ENCODE results near the gene DYRK1A.

The DYRK1A gene

DNA sequence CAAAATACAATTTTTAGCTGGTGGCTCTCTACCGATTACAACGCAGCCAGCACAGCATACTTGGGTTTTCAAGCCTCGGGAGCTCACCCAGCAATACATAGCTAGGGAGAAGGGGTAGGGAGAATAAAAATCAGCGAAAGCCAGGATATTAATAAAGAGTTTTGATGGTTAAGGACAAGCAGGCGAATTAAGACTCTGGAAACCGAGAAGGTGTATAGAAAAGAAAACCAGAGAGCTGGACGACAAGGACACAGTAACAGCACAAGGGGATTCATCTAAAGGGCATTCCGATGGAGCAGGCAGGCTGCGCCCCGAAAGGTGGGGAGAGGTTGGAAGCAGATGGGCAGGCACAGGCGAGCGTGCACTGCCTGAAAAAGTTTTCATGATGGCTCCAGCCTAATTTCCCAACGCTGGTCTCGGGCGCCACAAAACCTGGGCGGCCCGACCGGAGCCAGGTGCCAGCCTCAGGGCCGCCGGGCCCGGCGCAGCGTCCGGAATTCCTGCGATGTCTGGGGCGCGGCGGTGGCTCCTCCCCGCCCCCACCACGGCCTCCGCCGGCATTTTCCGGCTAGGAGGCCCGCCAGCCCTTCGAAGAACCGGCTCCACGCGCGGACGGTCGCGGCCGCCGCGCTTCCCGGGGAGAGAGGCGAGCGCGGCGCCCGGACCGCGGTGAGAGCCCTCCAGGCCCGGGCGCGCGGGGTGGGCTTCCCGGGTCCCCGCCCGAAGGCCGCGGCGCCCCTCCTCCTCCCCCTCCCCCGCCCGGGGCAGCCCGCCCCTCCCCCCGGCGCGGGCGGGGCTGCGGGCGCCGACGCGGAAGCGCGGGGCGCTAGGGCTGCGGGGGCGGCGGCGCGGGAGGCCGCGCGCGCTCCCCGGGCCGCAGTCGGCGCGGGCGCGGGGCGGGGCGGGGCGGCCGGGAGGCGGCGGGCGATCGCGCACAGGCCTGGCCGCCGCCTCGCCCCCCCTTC, 774 bp upstream of the DYRK1A start:
- peak; percentile 53 for DNase-seq

DNA sequence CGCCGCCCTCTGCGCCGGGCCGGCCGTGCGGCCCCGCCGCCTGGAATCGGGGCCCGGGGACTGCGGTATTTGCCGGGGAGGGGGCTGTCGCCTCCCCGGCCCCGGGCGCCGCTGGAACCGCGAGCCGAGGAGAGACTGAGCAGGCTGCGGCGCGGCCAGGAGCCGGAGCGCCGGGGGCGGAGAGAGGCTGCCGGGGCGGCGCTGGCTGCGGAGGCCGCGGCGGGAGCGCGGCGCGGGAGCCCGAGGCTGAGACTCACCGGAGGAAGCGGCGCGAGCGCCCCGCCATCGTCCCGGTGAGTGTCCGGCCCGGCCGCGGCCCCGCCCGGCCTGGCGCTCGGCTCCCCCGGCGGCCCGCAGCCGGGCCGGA, 746 bp downstream of the DYRK1A start:
- DNase-seq, result no peak

DNA sequence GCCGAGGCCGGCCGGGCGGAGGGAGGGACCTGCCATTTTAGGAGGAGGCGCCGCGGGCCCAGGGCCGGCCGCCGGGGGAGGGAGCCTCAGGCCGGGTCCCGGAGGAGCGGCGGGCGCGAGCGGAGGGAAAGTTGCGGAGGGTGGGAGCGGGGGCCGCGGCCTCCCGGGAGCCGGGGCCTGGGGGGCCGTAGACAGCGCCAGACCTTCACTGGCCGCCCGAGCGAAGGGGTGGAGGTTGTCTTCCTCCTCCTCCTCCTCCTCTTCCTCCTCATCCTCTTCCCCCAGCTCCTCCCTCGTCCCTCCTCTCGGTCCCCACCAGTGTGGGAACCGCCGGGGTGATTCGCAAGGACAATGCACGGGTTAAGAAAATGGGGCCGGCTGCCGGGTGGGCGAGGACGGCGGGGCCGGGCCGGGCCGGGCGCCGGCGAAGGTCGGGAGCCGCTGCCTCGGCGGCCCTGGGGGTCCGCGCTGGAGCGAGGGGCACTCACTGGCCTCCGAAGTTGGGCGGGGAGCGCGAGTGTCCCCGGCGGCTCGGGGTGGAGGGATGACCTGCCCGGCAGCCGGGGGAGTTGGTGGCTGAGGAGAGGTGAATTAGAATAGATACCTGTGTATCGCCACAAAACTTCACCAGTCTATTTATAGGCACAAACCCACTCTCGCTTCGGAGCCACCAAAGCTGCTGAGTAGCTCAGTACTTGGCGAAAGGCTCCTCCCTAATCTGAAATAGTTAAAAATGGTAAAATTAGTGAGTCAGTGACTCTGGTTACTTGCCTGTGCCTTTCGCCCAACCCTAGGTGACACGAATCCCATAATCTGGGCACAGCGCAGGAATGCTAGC, 1.3 kb downstream of the DYRK1A start:
- peak; percentile 13 for DNase-seq

DNA sequence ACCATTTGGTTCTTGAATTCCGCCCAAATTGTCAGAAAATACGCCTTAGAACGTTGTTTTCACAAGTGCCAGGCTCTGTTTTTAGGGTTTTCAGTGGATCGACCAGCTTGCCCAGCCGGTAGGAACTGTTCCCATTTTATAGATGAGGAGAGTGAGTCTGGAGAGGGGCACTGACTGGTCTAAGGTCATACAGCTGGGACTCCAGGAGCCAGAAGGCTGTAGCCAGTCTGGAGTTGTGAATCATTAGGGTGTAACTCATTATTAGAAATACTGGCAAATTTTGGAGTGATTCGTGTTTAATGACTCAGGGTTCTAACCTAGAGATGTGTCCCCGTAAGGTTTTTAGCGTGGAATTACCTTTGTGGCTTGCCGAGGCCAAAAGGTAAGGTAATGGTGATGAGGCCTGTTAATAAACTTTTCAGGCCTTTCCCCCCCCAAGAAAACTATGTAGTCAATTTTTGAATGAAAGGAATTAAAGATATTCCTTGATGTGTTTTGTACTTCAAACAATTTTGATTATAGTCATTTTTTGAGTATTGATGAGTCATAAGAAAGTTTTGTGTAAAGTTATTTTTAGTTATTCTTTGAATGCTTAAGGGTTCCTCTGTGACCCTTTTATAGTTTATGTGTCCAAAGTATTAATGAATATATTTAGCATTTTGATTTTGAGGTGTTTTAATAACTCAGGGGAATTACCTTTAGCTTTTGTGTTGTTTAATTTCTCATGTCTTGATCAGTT, 2.1 kb downstream of the DYRK1A start:
- no peak for DNase-seq

DNA sequence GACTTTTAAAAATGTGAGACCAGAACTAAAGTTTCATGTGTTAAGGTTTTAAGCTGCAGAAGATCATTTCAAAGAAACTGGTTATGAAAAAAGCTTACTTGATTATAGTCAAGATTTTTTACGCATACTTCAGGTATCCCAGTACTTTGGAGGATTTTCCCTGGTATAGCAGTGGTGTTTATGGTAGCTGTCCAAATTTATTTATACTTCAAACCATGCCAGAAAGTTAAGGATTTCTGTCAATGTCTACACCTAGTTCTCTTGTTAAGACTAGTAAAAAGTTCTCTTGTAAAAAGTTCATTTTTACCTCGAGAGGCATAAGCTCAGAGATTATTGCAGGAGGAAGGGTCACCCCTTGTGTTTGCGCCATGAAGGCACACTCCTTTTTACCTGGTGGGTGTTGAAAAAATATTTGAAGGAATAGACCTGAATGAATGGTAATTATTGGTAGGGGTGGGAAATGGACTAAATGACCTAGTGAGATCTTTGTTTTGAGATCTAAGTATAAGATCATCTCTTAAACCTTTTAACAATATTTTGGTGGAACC, 2.8 kb downstream of the DYRK1A start:
- DNase-seq, result no peak

DNA sequence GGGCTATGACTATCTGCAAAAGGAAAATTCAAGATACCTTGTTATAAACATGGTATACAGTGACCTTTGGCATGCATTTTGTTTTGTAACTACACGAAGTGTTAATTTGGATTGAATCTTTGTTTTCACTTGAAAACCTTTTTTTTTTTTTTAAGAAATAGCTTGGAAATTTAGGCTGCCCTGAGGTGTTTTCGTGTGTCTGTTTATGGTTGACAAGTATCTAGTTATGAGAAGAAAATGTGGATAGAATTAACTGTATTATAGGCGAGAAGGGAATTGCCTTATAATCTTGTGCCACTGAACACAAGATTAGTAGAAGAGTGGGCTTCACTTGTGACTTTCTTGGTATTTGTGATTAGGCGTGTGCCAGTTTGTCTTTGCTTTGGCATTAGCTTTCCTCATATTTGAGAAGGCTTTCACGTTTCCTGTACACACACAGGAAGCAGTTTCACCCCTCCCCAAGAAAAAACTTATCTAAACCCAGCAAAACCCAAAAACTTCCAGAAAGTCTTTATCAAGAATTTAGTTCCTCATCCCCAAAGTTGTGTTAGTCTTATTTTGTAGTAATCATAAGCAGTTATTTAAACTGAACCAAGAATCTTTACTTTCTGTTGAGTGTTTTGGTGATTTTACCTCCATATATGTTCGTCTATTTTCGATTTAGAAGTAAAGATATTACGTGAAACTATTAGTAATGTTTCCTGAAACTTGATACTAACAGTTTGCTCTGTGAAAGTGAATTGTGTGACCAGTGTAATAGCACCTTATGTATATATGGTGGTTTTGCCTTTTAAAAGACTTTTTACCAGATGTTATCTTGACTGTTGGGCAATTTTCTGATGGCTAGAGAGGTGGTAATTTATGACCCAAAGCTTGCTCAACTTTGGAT, 3.8 kb downstream of the DYRK1A start:
- DNase-seq, result no peak

DNA sequence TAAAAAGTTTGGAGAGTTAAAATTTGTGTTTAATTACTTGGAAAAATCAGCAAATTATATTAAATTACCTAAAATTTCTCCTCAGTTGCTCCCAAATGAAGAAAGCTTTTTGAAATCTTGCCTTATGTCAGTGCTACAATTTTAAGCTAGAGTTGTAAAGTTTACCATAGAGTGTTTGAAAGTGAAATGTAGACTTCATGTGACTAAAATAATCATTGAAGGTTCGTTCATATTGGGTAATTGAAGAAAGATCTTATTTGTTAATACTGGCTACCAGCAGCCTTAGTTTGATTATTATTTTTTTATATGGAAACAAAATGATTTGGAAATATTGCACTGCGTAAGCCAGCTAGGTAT, 4.4 kb downstream of the DYRK1A start:
- no peak for DNase-seq

DNA sequence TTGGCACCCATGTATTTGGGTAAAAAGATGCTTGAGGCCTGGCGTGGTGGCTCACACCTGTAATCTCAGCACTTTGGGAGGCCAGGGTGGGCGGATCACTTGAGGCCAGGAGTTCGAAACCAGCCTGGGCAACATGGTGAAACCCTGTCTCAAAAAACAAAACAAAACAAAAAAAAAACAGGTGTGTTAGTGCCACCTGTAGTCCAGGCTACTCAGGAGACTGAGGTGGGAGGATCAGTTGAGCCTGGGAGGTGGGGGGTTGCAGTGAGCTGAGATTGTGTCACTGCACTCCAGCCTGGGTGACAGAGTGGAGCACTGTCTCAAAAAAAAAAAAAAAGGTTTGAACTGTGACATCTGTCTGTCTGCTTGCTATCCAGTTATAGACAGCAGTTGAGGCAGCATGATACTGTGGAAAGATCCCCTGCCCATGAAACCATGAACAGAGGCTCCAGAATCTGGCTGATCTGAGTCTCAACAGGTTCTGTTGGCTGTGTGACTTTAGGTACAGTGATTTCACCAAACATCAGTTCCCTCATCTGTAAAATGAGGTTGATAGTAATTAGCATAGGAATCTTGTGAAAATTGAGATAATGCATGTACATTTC, 5.7 kb downstream of the DYRK1A start:
- no peak for DNase-seq

DNA sequence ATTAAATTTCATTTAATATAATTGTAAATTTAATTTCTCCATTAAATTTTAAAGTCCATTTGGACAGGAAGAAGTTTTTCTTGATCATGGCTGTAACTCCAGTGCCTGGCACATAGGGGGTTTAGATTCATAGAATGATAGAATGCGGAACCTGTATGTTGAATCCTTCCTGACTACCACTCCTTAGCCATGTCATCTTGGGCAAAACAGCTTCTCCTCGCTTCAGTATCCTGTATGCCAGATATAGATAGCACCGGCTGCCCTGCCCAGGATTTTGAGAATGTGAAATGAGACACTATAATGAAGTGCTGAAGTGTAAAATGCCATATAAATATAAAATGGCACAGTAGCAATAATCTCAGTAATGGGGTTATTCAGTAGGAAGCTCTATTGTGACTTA, 6.4 kb downstream of the DYRK1A start:
- no peak for DNase-seq

DNA sequence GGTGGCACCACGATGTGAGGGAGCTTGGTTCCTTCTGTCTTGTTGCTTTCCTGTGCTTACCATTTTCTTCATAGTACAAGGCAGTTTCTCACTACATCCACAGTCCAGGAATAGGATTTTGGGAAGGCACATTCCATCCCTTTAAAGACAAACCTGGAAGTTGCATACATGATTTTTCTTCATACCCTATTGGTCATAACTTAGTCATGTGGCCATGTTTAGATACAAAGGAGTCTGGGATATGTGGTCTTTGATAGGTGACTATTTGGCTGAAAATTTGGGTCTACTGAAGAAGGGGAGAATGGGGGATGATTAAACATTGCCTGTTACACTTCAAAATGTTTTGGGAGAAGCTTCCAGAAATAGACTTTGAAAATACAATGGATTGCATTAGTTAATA, 7.0 kb downstream of the DYRK1A start:
- DNase-seq, result no peak

DNA sequence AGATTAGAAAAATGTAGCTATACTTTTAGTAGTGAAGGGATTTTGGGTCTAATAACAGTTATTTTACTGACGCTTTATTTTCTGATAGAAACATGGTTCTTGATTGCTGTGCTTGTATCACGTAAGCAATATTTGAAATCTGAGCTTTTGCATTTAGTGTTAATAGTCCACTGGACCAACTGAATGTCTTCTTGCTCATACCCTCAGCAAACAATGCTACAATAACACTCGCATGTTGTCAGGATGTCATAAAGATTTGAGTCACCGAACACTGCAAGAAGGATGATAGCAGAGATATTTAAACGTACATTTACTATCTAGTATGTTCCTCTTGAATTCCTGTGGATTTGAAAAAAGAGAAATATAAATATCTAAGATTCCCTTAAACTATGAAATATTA, 7.5 kb downstream of the DYRK1A start:
- DNase-seq, result no peak

DNA sequence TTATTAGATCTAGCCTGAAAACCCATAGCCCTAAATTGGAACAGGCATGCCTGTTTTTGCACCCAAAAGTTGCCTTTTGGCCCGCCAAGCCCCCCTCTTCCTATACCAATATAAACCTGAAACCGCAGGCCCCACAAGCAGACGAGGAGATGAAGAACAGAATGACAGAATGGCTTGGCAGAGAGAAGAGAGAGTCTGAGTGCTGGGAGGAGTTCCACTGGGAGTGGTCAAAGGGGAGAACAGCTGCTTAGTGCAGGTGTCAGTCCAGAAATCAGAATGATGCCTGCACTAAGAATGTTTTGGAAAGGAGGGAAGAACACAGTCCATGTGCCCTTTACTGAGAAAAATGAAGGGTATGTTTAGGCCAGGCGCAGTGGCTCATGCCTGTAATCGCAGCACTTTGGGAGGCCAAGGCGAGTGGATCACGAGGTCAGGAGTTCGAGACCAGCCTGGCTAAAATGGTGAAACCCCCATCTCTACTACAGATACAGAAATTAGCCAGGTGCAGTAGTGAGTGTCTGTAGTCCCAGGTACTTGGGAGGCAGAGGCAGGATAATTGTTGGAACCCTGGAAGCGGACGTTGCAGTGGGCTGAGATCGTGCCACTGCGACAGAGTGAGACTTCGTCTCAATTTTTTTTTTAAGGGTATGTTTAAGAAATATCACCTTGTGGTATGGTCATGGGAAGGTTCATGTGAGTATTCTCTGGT, 9.4 kb downstream of the DYRK1A start:
- DNase-seq, result no peak

DNA sequence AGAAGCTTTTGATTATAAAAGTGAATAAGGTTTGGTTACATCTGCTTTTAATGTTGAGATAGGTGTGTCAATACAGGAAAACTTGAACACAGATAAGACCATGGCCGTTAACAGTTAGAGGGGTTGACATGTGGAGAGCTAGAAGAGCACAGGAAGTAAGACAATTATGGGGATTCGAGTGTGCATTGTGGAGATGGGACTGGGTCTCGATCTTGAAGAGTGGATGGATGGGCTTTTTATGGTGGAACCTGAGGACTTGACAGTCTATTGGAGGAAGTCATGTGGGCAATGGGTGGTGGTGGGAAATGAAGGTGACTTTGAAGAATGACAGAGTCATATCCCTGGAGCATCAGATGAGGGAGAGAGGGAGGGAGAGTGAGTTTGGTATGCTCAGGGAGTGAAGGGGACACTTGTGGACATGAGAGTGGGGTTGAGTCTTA, 12.1 kb downstream of the DYRK1A start:
- no peak for DNase-seq

DNA sequence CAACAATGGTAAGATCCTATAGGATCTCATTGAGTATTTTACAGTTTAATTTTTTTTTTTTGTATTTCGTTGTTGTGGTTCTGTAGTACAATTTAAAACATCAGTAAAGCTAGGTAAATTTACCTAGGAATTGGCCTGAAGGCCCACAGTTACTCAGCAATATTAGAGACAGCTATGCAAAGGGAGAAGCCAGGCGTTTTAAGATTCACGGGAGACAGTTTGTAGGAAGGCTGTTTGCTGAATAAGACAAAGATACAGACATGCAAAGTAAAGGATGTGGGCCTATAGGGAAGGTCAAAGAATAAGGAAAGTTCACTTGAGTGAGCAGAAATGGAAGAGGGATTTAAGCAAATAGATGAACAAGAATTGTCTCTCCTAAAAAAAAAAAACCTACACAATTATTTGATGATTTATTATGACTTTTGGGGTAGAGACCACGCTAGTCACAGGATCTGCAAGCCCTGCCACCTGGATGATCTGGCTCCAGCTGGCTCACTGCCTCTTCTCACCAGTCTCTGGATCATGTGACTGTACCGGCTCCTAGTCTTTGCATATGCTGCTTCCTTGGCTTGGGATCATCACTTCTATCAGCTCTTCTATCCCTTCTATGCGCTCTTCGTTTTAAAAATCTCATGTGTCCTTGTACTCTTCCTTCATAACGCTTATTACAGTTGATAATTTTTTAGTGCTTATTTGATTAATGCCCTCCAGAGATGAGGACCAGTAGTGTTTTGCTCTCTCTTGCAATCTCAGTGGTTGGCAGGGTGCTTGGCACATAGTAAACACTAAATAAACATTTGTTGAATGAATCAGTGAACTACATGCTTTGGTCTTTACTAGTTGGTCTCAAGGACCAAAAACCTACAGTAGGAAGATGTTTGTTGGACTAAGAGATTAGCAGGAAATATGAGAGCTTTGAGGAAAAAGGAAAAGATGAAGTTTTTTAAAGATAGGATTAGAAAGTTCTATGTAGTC, 14.1 kb downstream of the DYRK1A start:
- no peak for DNase-seq

DNA sequence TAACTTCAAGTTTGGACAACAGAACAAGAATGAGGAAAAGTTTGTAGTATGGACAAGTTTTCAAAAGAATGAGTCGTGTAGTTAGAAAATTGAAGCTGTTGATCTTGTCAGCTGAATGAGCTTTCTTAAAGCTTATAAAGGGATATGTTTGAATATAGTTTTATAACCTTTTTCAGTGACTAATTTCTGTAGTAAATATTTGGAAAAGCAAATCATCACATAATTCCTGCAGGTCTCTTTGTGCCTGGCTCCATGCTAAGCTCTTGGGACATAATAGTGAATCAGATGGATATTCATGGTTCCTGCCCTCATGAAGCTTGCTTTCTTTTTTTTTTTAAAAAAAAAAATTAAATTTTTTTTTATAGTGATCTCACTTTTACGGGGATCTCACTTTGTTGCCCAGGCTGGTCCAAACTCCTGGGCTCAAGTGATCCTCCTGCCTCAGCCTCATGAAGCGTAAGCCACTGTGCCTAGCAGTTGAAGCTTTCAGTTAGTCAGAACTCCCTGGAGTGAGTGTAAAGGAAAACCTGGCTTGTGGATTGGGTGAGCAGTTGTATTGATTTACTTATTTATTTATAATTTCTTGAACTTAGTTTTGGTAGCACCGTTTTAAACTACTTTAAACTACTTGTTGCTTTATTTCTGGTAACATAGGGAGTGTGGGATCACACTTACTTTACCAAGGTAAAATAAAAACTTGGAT, 15.5 kb downstream of the DYRK1A start:
- no peak for DNase-seq

DNA sequence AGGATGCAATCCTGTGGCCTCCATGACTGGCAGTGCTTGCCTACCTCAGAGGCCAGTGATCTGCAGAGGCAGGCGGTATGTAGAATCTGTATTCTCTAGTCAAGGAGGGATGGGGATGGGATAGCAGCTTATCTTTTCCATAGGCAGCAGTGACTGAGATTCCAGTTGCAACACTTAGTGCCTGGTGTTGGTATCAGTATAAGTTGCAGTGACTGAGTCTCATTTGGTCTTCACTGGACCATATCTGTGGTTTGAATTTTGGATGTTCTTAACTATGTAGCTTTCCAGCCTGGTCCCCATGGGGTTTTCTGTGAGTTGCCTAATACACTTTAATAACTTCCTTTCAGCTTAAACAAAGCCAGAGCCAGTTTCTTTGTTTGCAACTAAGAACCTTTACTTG, 16.5 kb downstream of the DYRK1A start:
- no peak for DNase-seq

DNA sequence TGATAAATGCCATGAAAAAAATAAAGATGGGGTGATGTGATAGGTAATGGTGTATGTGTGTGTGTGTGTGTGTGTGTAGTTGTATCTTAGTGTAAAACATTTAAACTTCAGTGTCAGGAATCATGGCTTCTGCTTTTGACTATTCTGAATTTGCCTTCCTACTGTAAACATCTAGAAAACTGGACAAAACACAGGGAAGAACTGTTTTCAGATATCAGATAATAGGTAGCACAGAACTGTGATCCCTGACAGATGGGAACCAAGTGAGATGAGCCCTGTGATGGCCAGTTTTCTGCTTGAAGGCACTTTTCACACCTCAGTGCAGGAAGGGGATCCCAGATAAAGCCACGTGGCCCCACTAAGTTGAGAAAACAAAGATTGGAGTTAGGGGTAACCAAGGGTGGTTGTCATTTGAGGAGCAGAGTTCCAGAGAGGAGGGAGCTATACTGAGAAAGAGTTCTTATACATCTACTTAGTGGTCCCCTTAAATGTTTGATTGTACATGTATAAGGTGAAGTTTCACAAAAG, 17.3 kb downstream of the DYRK1A start:
- DNase-seq, result no peak

DNA sequence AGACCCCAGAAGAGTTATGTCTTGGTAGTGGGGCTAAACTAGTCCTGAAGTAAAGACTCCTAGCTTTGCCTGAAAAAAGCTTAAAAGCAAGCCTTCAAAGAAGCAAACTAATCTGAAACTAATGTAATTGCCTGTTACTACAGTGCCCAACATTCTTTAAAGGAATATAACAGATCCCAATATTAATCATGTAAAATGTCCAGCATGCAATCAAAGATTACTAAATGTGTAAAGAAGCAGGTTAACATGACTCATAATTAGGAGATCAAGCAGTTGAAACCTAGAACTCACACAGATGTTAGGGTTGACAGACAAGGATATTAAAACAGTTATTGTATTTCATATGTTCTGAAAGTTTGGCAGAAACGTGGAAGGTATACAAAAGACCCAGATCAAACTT, 17.8 kb downstream of the DYRK1A start:
- DNase-seq, result no peak
